MM.1S (cell line): Measurements from ENCODE around the gene KNOP1.

Source experiments
- DNase-seq: peaks from one replicate; pipeline ENCODE4 v3.0.0-alpha.2; 2015
- H2AFZ ChIP-seq: fragments of 300-600 bp; sonication (generic); 2 replicates; pipeline ENCODE4 v1.6.0; 2016; ENCODE audit warnings: antibody characterized with exemption, low read length
- H3F3A ChIP-seq: fragments of 300-600 bp; sonication (generic); 2 replicates; pipeline ENCODE4 v1.6.1; 2016; ENCODE audit warnings: mild to moderate bottlenecking, antibody characterized with exemption, low read length, moderate library complexity, mixed read lengths; ENCODE audit not compliant: insufficient read depth
- H3K27ac ChIP-seq: fragments of 300-600 bp; sonication (generic); 2 replicates; pipeline ENCODE4 v1.5.1; 2016; ENCODE audit warnings: mild to moderate bottlenecking, low read length
- H3K27me3 ChIP-seq: fragments of 300-600 bp; sonication (generic); replicated peaks from 2 replicates; pipeline ENCODE4 v1.6.0; 2016; ENCODE audit warnings: low read length; ENCODE audit not compliant: insufficient read depth
- H3K36me3 ChIP-seq: fragments of 300-600 bp; sonication (generic); replicated peaks from 2 replicates; pipeline ENCODE4 v1.6.1; 2016; ENCODE audit warnings: mild to moderate bottlenecking, low read length, mixed read lengths; ENCODE audit not compliant: insufficient read depth
- H3K4me1 ChIP-seq: fragments of 300-600 bp; sonication (generic); 2 replicates; pipeline ENCODE4 v1.6.1; 2016; ENCODE audit warnings: low read length, mixed read lengths
- H3K4me2 ChIP-seq: fragments of 300-600 bp; sonication (generic); 2 replicates; pipeline ENCODE4 v1.6.0; 2016; ENCODE audit warnings: low read depth, low read length
- H3K4me3 ChIP-seq: fragments of 300-600 bp; sonication (generic); 2 replicates; pipeline ENCODE4 v1.5.1; 2016; ENCODE audit warnings: low read length, mixed read lengths
- H3K79me2 ChIP-seq: fragments of 300-600 bp; sonication (generic); 2 replicates; pipeline ENCODE4 v1.6.1; 2016; ENCODE audit warnings: mixed run types, low read length, mixed read lengths
- H3K9ac ChIP-seq: fragments of 300-600 bp; sonication (generic); 2 replicates; pipeline ENCODE4 v1.6.1; 2016; ENCODE audit warnings: low read length, mixed read lengths
- H3K9me2 ChIP-seq: fragments of 300-600 bp; sonication (generic); replicated peaks from 2 replicates; pipeline ENCODE4 v1.6.1; 2016; ENCODE audit warnings: mild to moderate bottlenecking, low read length, mixed read lengths; ENCODE audit not compliant: insufficient read depth
- H3K9me3 ChIP-seq: fragments of 300-600 bp; sonication (generic); replicated peaks from 2 replicates; pipeline ENCODE4 v1.6.1; 2016; ENCODE audit warnings: mild to moderate bottlenecking, low read length, mixed read lengths; ENCODE audit not compliant: insufficient read depth
- H4K20me1 ChIP-seq: fragments of 300-600 bp; sonication (generic); 2 replicates; pipeline ENCODE4 v1.6.1; 2016; ENCODE audit warnings: mild to moderate bottlenecking, low read length, moderate library complexity, mixed read lengths; ENCODE audit not compliant: insufficient read depth
- EZH2 ChIP-seq: fragments of 300-600 bp; sonication (generic); optimal IDR thresholded peaks from 2 replicates; pipeline ENCODE3; 2017; ENCODE audit warnings: low read depth, mild to moderate bottlenecking, antibody characterized with exemption, low read length, mixed read lengths
- EZH2phosphoT487 ChIP-seq: fragments of 300-600 bp; sonication (generic); IDR thresholded peaks from 2 replicates; pipeline ENCODE4 v1.6.1; 2018; ENCODE audit warnings: antibody characterized with exemption, low read length
- TF ChIP-seq, protein P1 (sequence below): fragments of 300-600 bp; sonication (generic); IDR thresholded peaks from 2 replicates; pipeline ENCODE4 v1.5.1; 2016; ENCODE audit warnings: antibody characterized with exemption, low read length, mixed read lengths

Gene KNOP1

DNA sequence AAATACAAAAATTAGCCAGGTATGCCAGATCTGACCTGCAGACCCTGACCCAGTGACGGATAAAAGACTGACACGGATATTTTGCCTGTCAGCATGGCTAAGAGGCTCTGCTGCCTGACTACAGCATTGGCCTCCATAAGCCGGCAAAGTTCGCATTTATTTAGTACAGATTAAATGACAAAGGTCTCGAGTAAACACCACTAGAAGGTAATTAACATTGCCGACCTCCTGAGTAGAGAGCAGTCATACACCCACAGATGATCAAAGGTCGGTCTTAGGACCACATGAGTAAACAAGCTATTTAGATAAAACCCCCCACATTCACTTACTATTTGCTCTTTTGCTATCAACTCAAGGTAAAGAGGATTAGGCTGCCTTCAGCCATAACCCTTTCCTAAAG is 55.7 kb downstream of the KNOP1 start:
- no peaks in the 10 kb centered on the region for H3K9me2 ChIP-seq
- H3K36me3 ChIP-seq: no peaks in the 10 kb centered on the region
- H3K4me2 ChIP-seq: no peak overlapping the region
- DNase-seq: no peak
- no peak overlapping the region for H3K9ac ChIP-seq
- no peaks in the 10 kb centered on the region for H3F3A ChIP-seq
- no peaks in the 10 kb centered on the region for H3K9me3 ChIP-seq
- no peaks in the 10 kb centered on the region for H3K79me2 ChIP-seq
- H3K27me3 ChIP-seq: no peaks in the 10 kb centered on the region
- TF ChIP-seq, protein P1, sequence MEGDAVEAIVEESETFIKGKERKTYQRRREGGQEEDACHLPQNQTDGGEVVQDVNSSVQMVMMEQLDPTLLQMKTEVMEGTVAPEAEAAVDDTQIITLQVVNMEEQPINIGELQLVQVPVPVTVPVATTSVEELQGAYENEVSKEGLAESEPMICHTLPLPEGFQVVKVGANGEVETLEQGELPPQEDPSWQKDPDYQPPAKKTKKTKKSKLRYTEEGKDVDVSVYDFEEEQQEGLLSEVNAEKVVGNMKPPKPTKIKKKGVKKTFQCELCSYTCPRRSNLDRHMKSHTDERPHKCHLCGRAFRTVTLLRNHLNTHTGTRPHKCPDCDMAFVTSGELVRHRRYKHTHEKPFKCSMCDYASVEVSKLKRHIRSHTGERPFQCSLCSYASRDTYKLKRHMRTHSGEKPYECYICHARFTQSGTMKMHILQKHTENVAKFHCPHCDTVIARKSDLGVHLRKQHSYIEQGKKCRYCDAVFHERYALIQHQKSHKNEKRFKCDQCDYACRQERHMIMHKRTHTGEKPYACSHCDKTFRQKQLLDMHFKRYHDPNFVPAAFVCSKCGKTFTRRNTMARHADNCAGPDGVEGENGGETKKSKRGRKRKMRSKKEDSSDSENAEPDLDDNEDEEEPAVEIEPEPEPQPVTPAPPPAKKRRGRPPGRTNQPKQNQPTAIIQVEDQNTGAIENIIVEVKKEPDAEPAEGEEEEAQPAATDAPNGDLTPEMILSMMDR: no peak
- TF ChIP-seq EZH2 (no peak), EZH2phosphoT487 (no peak)
- H3K27ac ChIP-seq: no peak overlapping the region
- no peaks in the 10 kb centered on the region for H4K20me1 ChIP-seq
- H3K4me3 ChIP-seq: no peak overlapping the region
- H3K4me1 ChIP-seq: no peaks in the 10 kb centered on the region
- no peak overlapping the region for H2AFZ ChIP-seq

DNA sequence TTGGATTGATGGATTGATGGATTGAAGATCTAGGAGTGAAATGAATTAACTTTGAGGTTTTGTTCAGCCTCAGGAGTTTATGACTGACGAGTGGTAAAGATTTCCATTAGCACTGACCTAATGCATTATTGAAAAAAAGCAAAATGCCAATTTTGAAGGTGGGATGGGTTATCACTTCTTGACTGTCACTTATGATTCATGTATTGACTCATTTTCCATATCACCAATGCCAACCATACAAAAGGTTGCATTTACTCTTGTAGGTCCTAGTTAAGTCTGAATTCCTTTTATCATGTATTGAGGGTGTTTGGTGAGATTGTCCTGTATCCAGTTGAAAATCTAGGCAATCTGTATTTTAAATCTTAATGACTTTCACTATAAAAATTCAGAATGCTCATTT is 57.6 kb downstream of the KNOP1 start:
- no peak for DNase-seq
- Histone ChIP-seq H3K9me3 (no peaks in the 10 kb centered on the region), H3K9ac (no peak overlapping the region), H3K4me2 (no peak overlapping the region), H3K9me2 (no peaks in the 10 kb centered on the region), H3K36me3 (no peaks in the 10 kb centered on the region), H3F3A (no peaks in the 10 kb centered on the region), H2AFZ (no peak overlapping the region), H3K27ac (no peak overlapping the region), H3K4me1 (no peaks in the 10 kb centered on the region), H3K27me3 (no peaks in the 10 kb centered on the region), H3K79me2 (no peaks in the 10 kb centered on the region), H4K20me1 (no peaks in the 10 kb centered on the region), H3K4me3 (no peak overlapping the region)
- TF ChIP-seq, protein P1: no peak

DNA sequence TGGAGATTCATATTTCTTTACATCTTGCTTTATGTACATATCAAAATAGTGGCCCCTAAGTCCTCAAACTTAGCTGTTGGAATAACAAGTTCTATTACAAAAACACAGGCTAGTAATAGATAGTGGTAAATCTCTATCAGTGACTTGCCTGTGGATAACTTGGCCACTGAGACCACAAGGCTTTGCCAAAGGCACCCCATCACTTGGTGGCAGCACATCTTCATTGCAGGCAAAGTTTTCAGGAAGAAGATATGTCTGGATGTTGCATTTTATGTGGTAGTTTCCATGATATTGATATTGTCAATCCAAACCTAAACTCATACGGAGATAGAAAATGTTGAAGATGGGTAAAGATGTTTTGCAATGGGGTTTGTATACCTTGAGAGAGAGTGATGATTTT is 58.5 kb downstream of the KNOP1 start:
- Histone ChIP-seq H3K4me1 (no peaks in the 10 kb centered on the region), H3K4me3 (no peak overlapping the region), H3K4me2 (no peak overlapping the region), H3K9me2 (no peaks in the 10 kb centered on the region), H3F3A (no peaks in the 10 kb centered on the region), H3K27me3 (no peaks in the 10 kb centered on the region), H2AFZ (no peak overlapping the region), H3K36me3 (no peaks in the 10 kb centered on the region), H3K9me3 (no peaks in the 10 kb centered on the region), H3K9ac (no peak overlapping the region), H3K79me2 (no peaks in the 10 kb centered on the region), H4K20me1 (no peaks in the 10 kb centered on the region), H3K27ac (no peak overlapping the region)
- DNase-seq: no peak
- TF ChIP-seq, protein P1: no peak
- TF ChIP-seq EZH2phosphoT487 (no peak), EZH2 (no peak)

DNA sequence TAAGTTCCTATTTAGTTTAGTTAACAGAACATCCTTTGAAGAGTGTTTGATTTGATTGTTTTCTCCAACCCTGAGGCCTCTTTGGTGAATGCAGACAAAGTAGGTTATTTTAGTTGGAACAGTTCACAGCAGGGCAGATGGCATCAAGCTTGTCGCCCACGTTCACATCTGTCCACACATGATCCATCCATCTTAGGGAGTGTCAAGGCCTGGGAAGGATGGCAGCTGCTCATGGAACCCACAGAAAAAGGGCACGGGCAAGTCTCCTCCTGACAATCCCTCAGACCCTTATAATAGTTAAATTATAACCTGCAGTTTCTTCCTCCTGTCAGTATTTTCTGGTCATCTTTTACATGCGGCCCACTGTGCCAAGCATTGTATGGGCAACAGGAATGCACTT is 60.2 kb downstream of the KNOP1 start:
- no peak overlapping the region for H3K9ac ChIP-seq
- no peak overlapping the region for H2AFZ ChIP-seq
- no peak overlapping the region for H3K27ac ChIP-seq
- H3K27me3 ChIP-seq: no peaks in the 10 kb centered on the region
- no peak overlapping the region for H3K4me3 ChIP-seq
- H3K9me3 ChIP-seq: no peaks in the 10 kb centered on the region
- H3K4me2 ChIP-seq: no peak overlapping the region
- H3K9me2 ChIP-seq: no peaks in the 10 kb centered on the region
- H4K20me1 ChIP-seq: no peaks in the 10 kb centered on the region
- no peaks in the 10 kb centered on the region for H3K36me3 ChIP-seq
- H3K4me1 ChIP-seq: no peaks in the 10 kb centered on the region
- no peak for DNase-seq
- TF ChIP-seq, protein P1: no peak
- no peak for TF ChIP-seq EZH2phosphoT487
- no peak for TF ChIP-seq EZH2
- no peaks in the 10 kb centered on the region for H3F3A ChIP-seq
- H3K79me2 ChIP-seq: no peaks in the 10 kb centered on the region
